Pancreas (tissue), 10 donors: Measurements from ENCODE around the gene PCDHGA1. TPM values are rescaled to one million over a fixed set of nuclear protein-coding genes. Genes with fewer than 3 reads are reported as not detected.
"Not testable (repeated sequence)": the region's sequence is repeated elsewhere in the genome, so short reads cannot be mapped to it uniquely, and the experiment has no call there.

ENCODE experiments used
- ATAC-seq, 4 donors: fragments of 200-7000 bp; cut with Tn5 transposase; one replicate each; pipeline versions ENCODE4 v1.8.0 to v1.9.1; 2020; ENCODE audit warnings: mild to moderate bottlenecking in 4 of 4, moderate library complexity in 4 of 4
- DNase-seq, 6 donors: peaks; one replicate each; pipeline ENCODE4 v3.0.0-alpha.2; 2020
- FAIRE-seq: peaks from 2 replicates; lab custom pipeline; 2012; peaks lifted over from hg19 to GRCh38; lab: Jason Lieb, UNC
- H3K27ac ChIP-seq, 4 donors: fragments of 200-600 bp; sonication (generic); 1 replicate in 3 of 4; 2 replicates in 1 of 4; pipeline versions ENCODE4 v1.5.0 to v1.8.0; 2020
- H3K27me3 ChIP-seq, 4 donors: fragments of 200-600 bp; one replicate each; pipeline ENCODE4 v1.8.0; 2021
- H3K36me3 ChIP-seq, 3 donors: fragments of 200-600 bp; sonication (generic) in 1 of 3; one replicate each; pipeline versions ENCODE4 v1.5.0 to v1.8.0; 2020 to 2021
- H3K4me1 ChIP-seq, 3 donors: fragments of 200-600 bp; one replicate each; pipeline ENCODE4 v1.8.0; 2021
- H3K4me3 ChIP-seq, 4 donors: fragments of 200-600 bp; sonication (generic) in 2 of 4; one replicate each; pipeline versions ENCODE4 v1.5.0 to v1.8.0; 2020 to 2021
- H3K9me3 ChIP-seq, 4 donors: fragments of 200-600 bp; one replicate each; pipeline ENCODE4 v1.8.0; 2021
- CTCF ChIP-seq, 4 donors: fragments of 200-600 bp; sonication (generic) in 3 of 4; IDR thresholded peaks; one replicate each; pipeline versions ENCODE4 v1.5.0 to v1.8.0; 2021; ENCODE audit warnings: antibody characterized with exemption in 4 of 4
- WGBS, 2 donors: extraction: QIAGEN DNeasy Blood & Tissue Kit; methylation state at CpG; one replicate each; pipeline ENCODE4 v1.1.7; 2013; 5-methylcytosine and 5-hydroxymethylcytosine counted together
- intact Hi-C, 3 donors: fragments of 100-400 bp; cut with DNase I; formaldehyde crosslinking; loops; one replicate each; pipeline versions ENCODE4 v1.11.1 to v1.14.2; 2022
- polyA plus RNA-seq, 2 donors: library from polyadenylated mRNA; stranded (reverse); fragments of 200-250 nt; gene quantifications; one replicate each; pipeline ENCODE4 v1.2.3, GENCODE V29; 2013
- total RNA-seq, 6 donors: library from RNA; stranded (reverse); fragmentation: NEBNext Ultra II Directional in 4 of 6; extraction: Animal tissue kit (Norgen Biotek cat#: 25700) in 4 of 6; gene quantifications; one replicate each; pipeline versions ENCODE4 v1.2.1 to v1.2.4, GENCODE V29; 2021 to 2023
- donor health status: healthy with polysubstance abuse.
- donor health status: DM: no; HTN: no; CAD: no; lungs with moderate emphysema.
- donor health status: DM: no; HTN: no; CAD: no.
- donor health status: control.
- donor health status: control.
- donor health status: Bipolar disorder and iron deficiency.
- donor health status: DM: yes; HTN: yes; CAD: no.
- donor health status: DM: no; HTN: no; CAD: no.
- donor health status: DM: no; HTN: no; CAD: no.
- donor health status: DM: yes; HTN: yes; CAD: no.

Gene PCDHGA1
- total and polyA plus RNA-seq, 8 donors, result 0.19 to 0.67 (median 0.32) TPM

GRCh38 chr5:141427783-141428426, 97.6 kb downstream of the PCDHGA1 start:
- peaks cover 0 to 44% (median 0%) of the 10 kb centered on the region in 4 donors for H3K9me3 ChIP-seq
- ATAC-seq, result no peak
- WGBS, 2 donors, result 27 to 33% methylated on average over 53 of the region's 53 CpGs
- intact Hi-C loops, result loop anchor here in 1 of 3 donors (10.0 kb wide), 1 partner anchor 63 kb away; the partner anchor contains the start of gene PCDHGA5
- no peak for TF ChIP-seq CTCF (IDR thresholded peaks at IDR 0.05)
- H3K4me3 ChIP-seq, result no peak overlapping the region
- FAIRE-seq, result no peak
- no peaks in the 10 kb centered on the region for H3K36me3 ChIP-seq
- DNase-seq, result peak in 1 of 6 donors; percentile 44
- no peaks in the 10 kb centered on the region for H3K27me3 ChIP-seq
- H3K27ac ChIP-seq, result no peak overlapping the region
- no peaks in the 10 kb centered on the region for H3K4me1 ChIP-seq

- no peak for TF ChIP-seq CTCF (IDR thresholded peaks at IDR 0.05)
- no peak within 1 kb of the TSS for H3K27ac ChIP-seq
- FAIRE-seq, result no peak
- WGBS, 2 donors, result 10% methylated on average over 33 of the region's 33 CpGs
- intact Hi-C loops, result no loop called here
- no peaks in the 10 kb centered on the region for H3K27me3 ChIP-seq
- no peak for DNase-seq
- H3K4me1 ChIP-seq, result no peaks in the 10 kb centered on the region
- peak in 3 of 4 donors; percentile 55 to 84 (median 74) for ATAC-seq
- peaks cover 0 to 33% (median 0%) of the 10 kb centered on the region in 4 donors for H3K9me3 ChIP-seq
- H3K4me3 ChIP-seq, result peak within 1 kb of the TSS in 1 of 4 donors; percentile 13
- H3K36me3 ChIP-seq, result no peaks in the 10 kb centered on the region
These were observed 100.2 kb downstream of the PCDHGA1 start, which contains the start of gene PCDHGA12 for GRCh38 chr5:141430332-141431113. TSS of gene PCDHGA12 (plus strand) at chr5:141430507. CDS start at chr5:141430760, 253 bp downstream.

- Histone ChIP-seq H3K36me3 (no peaks in the 10 kb centered on the region), H3K9me3 (peaks cover 0 to 27% (median 0%) of the 10 kb centered on the region in 4 donors), H3K4me3 (peak overlapping the region in 1 of 4 donors; percentile 13), H3K27me3 (no peaks in the 10 kb centered on the region), H3K4me1 (no peaks in the 10 kb centered on the region), H3K27ac (no peak overlapping the region)
- peak in 2 of 4 donors; percentile 24 to 60 for ATAC-seq
- no peak for TF ChIP-seq CTCF (IDR thresholded peaks at IDR 0.05)
- intact Hi-C loops, result no loop called here
- peak in 1 of 6 donors; percentile 40 for DNase-seq
- 10% methylated on average over 37 of the region's 37 CpGs for WGBS, 2 donors
- no peak for FAIRE-seq
These were observed 101.0 kb downstream of the PCDHGA1 start for GRCh38 chr5:141431286-141431685.

DNA sequence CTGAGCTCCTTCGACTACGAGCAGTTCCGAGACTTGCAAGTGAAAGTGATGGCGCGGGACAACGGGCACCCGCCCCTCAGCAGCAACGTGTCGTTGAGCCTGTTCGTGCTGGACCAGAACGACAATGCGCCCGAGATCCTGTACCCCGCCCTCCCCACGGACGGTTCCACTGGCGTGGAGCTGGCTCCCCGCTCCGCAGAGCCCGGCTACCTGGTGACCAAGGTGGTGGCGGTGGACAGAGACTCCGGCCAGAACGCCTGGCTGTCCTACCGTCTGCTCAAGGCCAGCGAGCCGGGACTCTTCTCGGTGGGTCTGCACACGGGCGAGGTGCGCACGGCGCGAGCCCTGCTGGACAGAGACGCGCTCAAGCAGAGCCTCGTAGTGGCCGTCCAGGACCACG, 102.0 kb downstream of the PCDHGA1 start:
- DNase-seq, result peak in 1 of 6 donors; percentile 32
- H3K4me1 ChIP-seq, H3K4me3 ChIP-seq, intact Hi-C loops, H3K27ac ChIP-seq, H3K27me3 ChIP-seq, ATAC-seq, H3K36me3 ChIP-seq, FAIRE-seq: not testable (repeated sequence)
- H3K9me3 ChIP-seq, result peaks cover 0 to 26% (median 0%) of the 10 kb centered on the region in 4 donors
- WGBS, 2 donors, result 19 to 22% methylated on average over 18 to 38 of the region's 38 CpGs

GRCh38 chr5:141432726-141433125, 102.4 kb downstream of the PCDHGA1 start:
- FAIRE-seq, intact Hi-C loops, H3K4me3 ChIP-seq, ATAC-seq, H3K4me1 ChIP-seq, H3K27me3 ChIP-seq, H3K36me3 ChIP-seq, H3K27ac ChIP-seq: not testable (repeated sequence)
- H3K9me3 ChIP-seq, result peaks cover 0 to 22% (median 0%) of the 10 kb centered on the region in 4 donors
- peak in 1 of 6 donors; percentile 20 for DNase-seq
- 16 to 17% methylated on average over 24 to 29 of the region's 29 CpGs for WGBS, 2 donors
